ENCODE measurements around the gene PIGC. TPM values are rescaled to one million over a fixed set of nuclear protein-coding genes. Genes with fewer than 3 reads are reported as not detected.

PIGC gene
- total RNA-seq, 1 experiment from 2014 or later: 26.1 TPM

DNA sequence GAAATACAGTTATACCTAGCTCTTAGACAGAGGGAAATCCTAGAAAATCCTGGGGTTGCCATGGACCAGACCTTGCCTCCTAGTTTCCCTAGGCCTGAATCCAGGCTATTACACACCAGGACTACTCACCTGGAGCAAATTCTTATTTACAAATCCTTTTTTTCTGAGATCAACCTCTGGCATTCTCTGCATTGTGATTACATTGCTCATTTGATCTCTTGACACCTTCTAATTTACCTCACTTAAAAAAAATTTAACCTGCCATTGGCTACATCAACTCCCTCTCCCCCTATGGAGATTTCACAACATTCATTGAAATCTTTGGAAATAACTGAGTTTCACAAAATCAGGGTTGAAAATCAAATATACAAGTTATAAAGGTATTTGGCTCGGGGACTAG is 26.3 kb downstream of the PIGC start:
- TF ChIP-seq, protein P1, sequence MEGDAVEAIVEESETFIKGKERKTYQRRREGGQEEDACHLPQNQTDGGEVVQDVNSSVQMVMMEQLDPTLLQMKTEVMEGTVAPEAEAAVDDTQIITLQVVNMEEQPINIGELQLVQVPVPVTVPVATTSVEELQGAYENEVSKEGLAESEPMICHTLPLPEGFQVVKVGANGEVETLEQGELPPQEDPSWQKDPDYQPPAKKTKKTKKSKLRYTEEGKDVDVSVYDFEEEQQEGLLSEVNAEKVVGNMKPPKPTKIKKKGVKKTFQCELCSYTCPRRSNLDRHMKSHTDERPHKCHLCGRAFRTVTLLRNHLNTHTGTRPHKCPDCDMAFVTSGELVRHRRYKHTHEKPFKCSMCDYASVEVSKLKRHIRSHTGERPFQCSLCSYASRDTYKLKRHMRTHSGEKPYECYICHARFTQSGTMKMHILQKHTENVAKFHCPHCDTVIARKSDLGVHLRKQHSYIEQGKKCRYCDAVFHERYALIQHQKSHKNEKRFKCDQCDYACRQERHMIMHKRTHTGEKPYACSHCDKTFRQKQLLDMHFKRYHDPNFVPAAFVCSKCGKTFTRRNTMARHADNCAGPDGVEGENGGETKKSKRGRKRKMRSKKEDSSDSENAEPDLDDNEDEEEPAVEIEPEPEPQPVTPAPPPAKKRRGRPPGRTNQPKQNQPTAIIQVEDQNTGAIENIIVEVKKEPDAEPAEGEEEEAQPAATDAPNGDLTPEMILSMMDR (IDR thresholded peaks at IDR 0.05; ENCODE audit: insufficient read depth in 1 of 2, low read depth in 1 of 2, low read length in 1 of 2, severe bottlenecking in 1 of 2, unreplicated experiment in 1 of 2): no peak
- no TSS peak for BruUV-seq (replicated peaks)
- POLR2A ChIA-PET: no interaction called here
- Histone ChIP-seq H3K4me3 (ENCODE audit: low read depth, low read length) (no peak overlapping the region), H3K27me3 (replicated peaks; ENCODE audit: control insufficient read depth, insufficient read depth, low read length) (no peaks in the 10 kb centered on the region), H3K36me3 (ENCODE audit: control insufficient read depth, insufficient read depth, low read length) (no peaks in the 10 kb centered on the region), H3K9me3 (no peaks in the 10 kb centered on the region), H3K4me1 (peaks cover 9% of the 10 kb centered on the region; the same call in 1 of the 2 replicates)
- no peaks in the 10 kb centered on the region for H3K27me3 Mint-ChIP-seq (ENCODE audit: insufficient read depth, unreplicated experiment)
- no peak overlapping the region for H3K4me3 Mint-ChIP-seq (ENCODE audit: unreplicated experiment)
- no peak for DNase-seq
- H3K4me1 Mint-ChIP-seq (ENCODE audit: low read depth, unreplicated experiment): peaks cover 8% of the 10 kb centered on the region
- H3K27ac Mint-ChIP-seq (ENCODE audit: unreplicated experiment): no peak overlapping the region
- intact Hi-C loops (cut with micrococcal nuclease; ENCODE audit: unreplicated experiment): no loop called here
- no peaks in the 10 kb centered on the region for H3K9me3 Mint-ChIP-seq (ENCODE audit: unreplicated experiment)
- CTCF ChIA-PET: no interaction called here
- H3K36me3 Mint-ChIP-seq (ENCODE audit: insufficient read depth, unreplicated experiment): no peaks in the 10 kb centered on the region

DNA sequence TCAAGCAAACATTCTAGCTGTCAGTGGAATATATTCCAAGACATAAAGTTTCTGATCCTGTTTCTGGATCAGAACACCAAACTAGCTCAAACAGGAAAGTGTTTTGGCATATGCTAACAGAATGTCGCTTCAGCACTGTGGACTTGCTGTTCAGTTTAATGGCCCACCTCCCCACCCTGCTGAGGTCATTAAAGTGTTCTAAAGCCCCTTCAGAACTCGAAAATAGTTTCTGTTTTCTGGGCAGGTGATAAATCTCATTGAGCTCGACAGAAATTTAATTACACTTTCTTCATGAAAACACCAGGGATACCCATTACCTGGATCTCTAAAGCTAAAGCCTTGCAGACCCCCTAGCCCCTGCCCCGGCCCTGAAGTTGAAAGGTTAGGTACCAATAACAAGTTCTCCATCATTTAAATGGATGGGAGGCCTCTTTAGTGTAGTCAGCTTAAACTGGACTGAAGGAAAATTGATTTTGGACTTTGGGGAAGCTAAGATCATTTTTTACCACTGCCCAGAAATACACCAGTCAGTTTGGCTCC is 27.3 kb downstream of the PIGC start:
- Histone ChIP-seq H3K4me3 (ENCODE audit: low read depth, low read length) (no peak overlapping the region), H3K4me1 (peaks cover 9% of the 10 kb centered on the region; the same call in 1 of the 2 replicates), H3K9me3 (no peaks in the 10 kb centered on the region), H3K36me3 (ENCODE audit: control insufficient read depth, insufficient read depth, low read length) (no peaks in the 10 kb centered on the region), H3K27me3 (replicated peaks; ENCODE audit: control insufficient read depth, insufficient read depth, low read length) (no peaks in the 10 kb centered on the region)
- TF ChIP-seq, protein P1 (IDR thresholded peaks at IDR 0.05; ENCODE audit: insufficient read depth in 1 of 2, low read depth in 1 of 2, low read length in 1 of 2, severe bottlenecking in 1 of 2, unreplicated experiment in 1 of 2): no peak
- no peaks in the 10 kb centered on the region for H3K27me3 Mint-ChIP-seq (ENCODE audit: insufficient read depth, unreplicated experiment)
- intact Hi-C loops (cut with micrococcal nuclease; ENCODE audit: unreplicated experiment): no loop called here
- ChIA-PET POLR2A (no interaction called here), CTCF (no interaction called here)
- peaks cover 8% of the 10 kb centered on the region for H3K4me1 Mint-ChIP-seq (ENCODE audit: low read depth, unreplicated experiment)
- BruUV-seq (replicated peaks): no TSS peak
- H3K36me3 Mint-ChIP-seq (ENCODE audit: insufficient read depth, unreplicated experiment): no peaks in the 10 kb centered on the region
- H3K4me3 Mint-ChIP-seq (ENCODE audit: unreplicated experiment): no peak overlapping the region
- DNase-seq: no peak
- H3K27ac Mint-ChIP-seq (ENCODE audit: unreplicated experiment): no peak overlapping the region
- H3K9me3 Mint-ChIP-seq (ENCODE audit: unreplicated experiment): no peaks in the 10 kb centered on the region

DNA sequence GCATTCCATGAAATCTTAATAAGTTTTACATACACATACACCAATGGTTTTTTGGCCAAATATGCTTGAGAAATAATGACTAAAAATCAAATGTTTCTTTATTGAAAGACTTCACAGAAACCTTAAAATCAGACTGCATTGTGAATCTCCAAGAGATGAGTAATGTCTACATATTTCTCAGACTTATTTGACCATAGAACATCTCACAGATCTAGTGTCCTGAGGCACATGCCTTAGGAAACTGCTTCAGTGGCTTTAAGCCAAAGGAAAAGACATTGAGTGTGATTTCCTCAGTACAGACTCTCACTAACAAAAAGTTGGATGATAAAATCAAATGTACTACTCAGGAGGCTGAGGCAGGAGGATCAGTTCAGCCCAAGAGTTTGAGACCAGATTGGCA is 29.5 kb downstream of the PIGC start:
- Mint-ChIP-seq H3K4me3 (ENCODE audit: unreplicated experiment) (no peak overlapping the region), H3K9me3 (ENCODE audit: unreplicated experiment) (no peaks in the 10 kb centered on the region), H3K4me1 (ENCODE audit: low read depth, unreplicated experiment) (peaks cover 8% of the 10 kb centered on the region), H3K36me3 (ENCODE audit: insufficient read depth, unreplicated experiment) (no peaks in the 10 kb centered on the region), H3K27me3 (ENCODE audit: insufficient read depth, unreplicated experiment) (no peaks in the 10 kb centered on the region), H3K27ac (ENCODE audit: unreplicated experiment) (no peak overlapping the region)
- TF ChIP-seq, protein P1 (IDR thresholded peaks at IDR 0.05; ENCODE audit: insufficient read depth in 1 of 2, low read depth in 1 of 2, low read length in 1 of 2, severe bottlenecking in 1 of 2, unreplicated experiment in 1 of 2): no peak
- ChIA-PET POLR2A (no interaction called here), CTCF (interaction anchor here (0.7 kb wide), 1 partner anchor 563 kb away, joined by 3 read pairs; no protein-coding TSS in a partner anchor)
- Histone ChIP-seq H3K36me3 (ENCODE audit: control insufficient read depth, insufficient read depth, low read length) (no peaks in the 10 kb centered on the region), H3K27me3 (replicated peaks; ENCODE audit: control insufficient read depth, insufficient read depth, low read length) (no peaks in the 10 kb centered on the region), H3K9me3 (no peaks in the 10 kb centered on the region), H3K4me3 (ENCODE audit: low read depth, low read length) (no peak overlapping the region), H3K4me1 (peaks cover 9% of the 10 kb centered on the region; the same call in 1 of the 2 replicates)
- intact Hi-C loops (cut with micrococcal nuclease; ENCODE audit: unreplicated experiment): no loop called here
- DNase-seq: no peak
- BruUV-seq (replicated peaks): no TSS peak
